GM18868 (cell line): ENCODE measurements around the gene NOC3L.
"Not testable (repeated sequence)": the region's sequence is repeated elsewhere in the genome, so short reads cannot be mapped to it uniquely, and the experiment has no call there.

Experiments used
- ATAC-seq: cut with Tn5 transposase; IDR thresholded peaks from one replicate; pipeline ENCODE4 v1.9.1; 2021; ENCODE audit warnings: mild to moderate bottlenecking, moderate library complexity; ENCODE audit not compliant: unreplicated experiment

Gene NOC3L

DNA sequence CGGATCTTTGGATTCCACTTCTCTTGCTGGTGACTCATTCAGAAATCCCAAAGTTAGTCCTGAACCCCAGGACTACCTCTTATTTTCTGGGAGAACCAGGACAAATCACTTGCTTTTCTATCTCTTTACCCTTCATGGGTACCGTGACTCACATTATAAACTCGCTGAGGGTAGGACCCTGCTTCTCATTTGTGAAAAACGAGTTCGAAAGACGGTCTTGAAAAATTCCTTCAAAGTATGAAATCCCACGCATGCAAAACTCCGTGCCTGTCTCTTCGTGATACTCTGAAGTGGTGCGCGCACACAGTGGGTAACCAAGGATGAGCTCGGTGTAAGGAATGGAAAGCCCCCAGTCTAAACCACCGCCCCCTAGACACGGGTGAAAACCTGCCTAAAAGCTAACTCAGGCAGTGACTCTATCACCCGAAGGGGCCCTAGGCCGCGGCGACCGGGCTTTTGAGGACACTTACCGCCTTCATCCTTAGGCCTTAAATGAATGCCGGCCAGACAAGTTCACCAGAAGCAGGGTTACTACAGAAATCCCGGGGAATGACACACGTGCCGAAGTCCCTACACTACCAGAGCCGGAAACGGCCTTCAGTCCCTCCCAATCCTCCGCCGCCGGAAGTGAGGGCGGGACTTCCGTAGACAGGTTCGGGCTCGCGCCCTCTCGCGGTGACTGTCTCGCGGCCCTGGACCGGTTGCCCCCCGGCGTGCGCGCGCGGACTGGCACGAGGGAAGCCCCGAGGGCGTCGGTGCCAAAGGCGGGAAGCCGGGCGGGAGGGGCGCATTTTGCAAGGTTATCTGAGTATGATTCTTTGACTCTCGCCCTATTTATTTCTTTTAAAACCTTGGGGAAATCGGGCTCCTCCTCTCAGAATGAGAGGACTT lies at the start of gene NOC3L:
Gene NOC3L (minus strand): TSS at position 580 of the 891 bp plus-strand sequence. CDS start 101 bp downstream, at position 479.
- peak; percentile 99 for ATAC-seq

DNA sequence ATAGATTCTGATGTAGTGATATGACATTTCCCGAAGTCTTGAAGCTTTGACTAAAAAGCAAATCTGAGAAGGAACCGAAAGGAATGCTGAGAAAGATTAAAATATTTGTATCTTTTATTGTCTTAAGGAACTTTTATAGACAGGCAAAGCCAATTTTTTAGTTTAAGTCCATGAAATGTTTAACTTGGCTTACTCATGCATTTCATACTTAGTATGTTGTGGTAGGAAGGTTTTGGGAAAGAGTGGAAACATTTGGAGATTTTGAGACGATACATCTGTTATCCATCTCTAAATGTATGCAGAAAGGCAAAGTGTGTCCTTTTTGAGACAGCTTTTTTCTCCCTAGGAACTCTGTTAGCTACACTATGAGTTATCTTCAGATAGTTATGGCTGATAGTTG lies 49.7 kb upstream of the NOC3L start:
- no peak for ATAC-seq

DNA sequence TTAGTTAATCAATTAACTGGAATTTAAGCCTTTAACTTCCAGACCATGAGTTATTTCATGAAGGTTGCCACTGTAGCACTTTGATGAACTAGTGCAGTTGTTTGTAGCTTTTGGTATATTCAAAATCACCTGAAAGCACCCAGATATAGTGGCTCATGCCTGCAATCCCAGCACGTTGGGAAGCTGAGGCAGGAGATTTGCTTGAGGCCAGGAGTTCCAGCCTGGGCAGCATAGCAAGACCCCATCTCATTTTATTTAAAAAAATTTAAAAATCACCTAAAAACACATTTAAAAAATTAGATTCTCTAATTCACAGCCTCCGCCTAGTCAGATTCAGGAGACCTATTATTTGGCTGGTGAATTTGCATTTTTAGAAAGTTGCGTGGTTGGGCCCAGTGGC lies 48.6 kb upstream of the NOC3L start:
- no peak for ATAC-seq

- no peak for ATAC-seq
Measured at GRCh38 chr10:94409021-94409657, 46.4 kb upstream of the NOC3L start.

- ATAC-seq, result no peak
Measured at GRCh38 chr10:94407668-94408067, 44.9 kb upstream of the NOC3L start.

- no peak for ATAC-seq
Measured at GRCh38 chr10:94405406-94405805, 42.7 kb upstream of the NOC3L start.

- ATAC-seq, result peak; percentile 60
Measured at GRCh38 chr10:94403380-94404213, 40.9 kb upstream of the NOC3L start.

GRCh38 chr10:94402843-94403379 lies 40.2 kb upstream of the NOC3L start:
- peak; percentile 20 for ATAC-seq

GRCh38 chr10:94402204-94402842 lies 39.6 kb upstream of the NOC3L start, which contains the start of gene TBC1D12:
Gene TBC1D12, plus strand, starts transcription at chr10:94402541. Its CDS starts 73 bp downstream, at chr10:94402614.
- ATAC-seq, result peak; percentile 69

- ATAC-seq, result no peak
Measured at GRCh38 chr10:94398762-94399161, 36.0 kb upstream of the NOC3L start.

DNA sequence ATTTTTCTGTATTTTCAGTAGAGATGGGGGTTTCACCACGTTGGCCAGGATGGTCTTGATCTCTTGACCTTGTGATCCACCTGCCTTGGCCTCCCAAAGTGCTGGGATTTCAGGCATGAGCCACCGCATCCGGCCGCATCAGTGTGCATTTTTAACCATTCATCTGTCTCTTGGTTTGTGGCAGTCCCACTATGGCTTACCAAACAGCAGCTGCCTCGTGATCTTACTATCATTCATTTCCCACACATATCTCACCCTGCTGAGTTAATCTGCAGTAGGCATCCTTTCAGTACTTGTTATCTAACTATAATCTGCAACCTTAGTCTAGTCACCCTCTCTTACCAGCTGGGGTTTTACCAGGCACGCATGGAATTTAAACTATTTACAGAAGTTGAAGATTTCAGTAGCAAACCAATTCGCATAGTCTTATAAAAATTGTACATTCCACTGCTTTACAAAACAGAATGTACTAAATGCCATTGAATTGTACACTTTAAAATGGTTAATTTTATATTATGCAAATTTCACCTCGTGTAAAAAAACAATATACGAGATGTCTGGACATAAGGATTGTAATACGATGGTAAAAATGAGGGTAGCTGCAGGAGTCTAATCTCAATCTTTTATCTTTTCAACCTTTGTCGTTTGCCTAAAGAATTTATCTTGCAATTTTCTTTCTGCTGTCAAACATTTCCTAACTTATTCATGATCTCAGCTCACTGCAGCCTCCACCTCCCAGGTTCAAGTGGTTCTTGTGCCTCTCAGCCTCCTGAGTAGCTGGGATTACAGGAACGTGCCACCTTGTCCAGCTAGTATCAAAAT lies 35.0 kb upstream of the NOC3L start:
- ATAC-seq, result no peak

GRCh38 chr10:94392117-94392516 lies 29.4 kb upstream of the NOC3L start:
- ATAC-seq, result not testable (repeated sequence)

DNA sequence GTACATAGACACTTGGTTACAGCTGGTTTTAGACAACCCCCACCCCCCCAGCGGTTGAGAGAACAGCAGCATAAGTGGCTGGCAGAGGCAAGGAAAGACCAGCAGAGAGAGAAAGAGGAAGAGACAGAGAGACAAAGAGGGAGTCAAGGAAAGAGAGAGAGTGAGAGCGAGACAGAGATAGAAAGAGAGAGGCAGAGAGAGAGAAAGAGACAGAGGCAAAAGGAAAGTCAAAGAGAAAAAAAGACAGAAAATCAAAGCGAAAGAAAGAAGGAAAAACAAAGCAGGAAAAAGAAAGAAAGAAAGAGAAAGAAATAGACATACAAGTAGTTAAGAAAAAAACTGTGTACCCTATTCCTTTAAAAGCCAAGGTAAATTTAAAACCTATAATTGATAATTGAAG lies 23.0 kb upstream of the NOC3L start:
- ATAC-seq, result not testable (repeated sequence)

GRCh38 chr10:94383530-94383929 lies 20.8 kb upstream of the NOC3L start:
- no peak for ATAC-seq

GRCh38 chr10:94376865-94377264 lies 14.1 kb upstream of the NOC3L start:
- no peak for ATAC-seq

- ATAC-seq, result no peak
Measured at GRCh38 chr10:94375374-94375773, 12.6 kb upstream of the NOC3L start.

- no peak for ATAC-seq
Measured at GRCh38 chr10:94370501-94370900, 7.8 kb upstream of the NOC3L start.

DNA sequence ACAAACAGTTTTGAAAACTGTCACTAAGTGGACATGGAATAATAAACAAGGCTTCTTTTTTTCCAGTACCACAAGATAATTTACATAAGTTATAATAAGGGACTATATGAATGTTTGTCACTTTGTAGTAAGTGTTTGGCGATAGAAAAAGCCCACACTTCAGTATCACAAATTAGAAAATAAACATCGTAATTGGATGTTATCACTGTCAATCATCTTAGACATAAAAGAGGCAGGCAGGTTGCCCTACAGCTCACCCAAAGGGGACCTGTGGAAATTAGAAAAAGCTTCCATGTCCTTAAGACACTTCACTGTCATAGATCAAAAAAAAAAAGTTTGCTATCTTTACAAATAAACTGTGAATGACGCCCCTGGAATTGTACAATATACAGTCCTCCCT lies 3.6 kb upstream of the NOC3L start:
- no peak for ATAC-seq

DNA sequence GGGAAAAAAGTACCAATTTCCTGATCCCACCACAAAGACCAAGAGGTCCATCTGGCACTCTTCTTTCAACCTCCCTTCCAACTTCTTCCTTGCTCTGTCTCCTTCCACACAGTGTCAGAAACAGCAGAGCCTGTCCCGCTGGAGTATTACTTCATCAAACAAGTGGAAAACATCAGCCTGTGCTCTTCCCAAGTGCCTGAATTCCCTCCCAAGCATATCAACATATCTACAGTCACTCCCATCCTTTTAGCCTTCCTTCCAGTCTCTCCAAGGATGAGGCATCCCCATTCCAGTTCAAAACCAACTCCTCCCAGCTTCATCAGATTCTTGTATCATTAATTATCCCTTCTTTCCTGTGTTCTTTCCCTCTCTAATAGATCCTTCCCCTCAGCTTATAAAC lies 1.7 kb upstream of the NOC3L start:
- no peak for ATAC-seq

DNA sequence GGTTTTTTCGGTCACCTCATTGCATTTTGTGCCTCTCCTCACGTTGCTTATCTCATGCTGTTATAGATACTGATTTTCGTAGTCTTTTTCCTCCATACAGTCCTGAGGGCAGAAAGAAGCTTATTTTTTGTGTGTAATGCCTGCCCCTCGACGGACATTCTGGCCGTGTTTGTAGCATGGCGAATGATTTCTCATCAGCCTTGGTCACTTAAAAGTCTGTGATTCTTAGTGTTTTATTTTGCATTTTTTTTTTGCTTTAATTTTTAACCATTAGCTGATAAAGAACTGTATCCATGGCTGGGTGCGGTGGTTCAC lies 469 bp upstream of the NOC3L start:
- no peak for ATAC-seq
